ENCODE results near the gene CD52. TPM values are rescaled to one million over a fixed set of nuclear protein-coding genes. Genes with fewer than 3 reads are reported as not detected.

The CD52 gene
- total RNA-seq, 4 donors from 2014 or later: 1.9 to 22.1 (median 9.4) TPM

- no peak for DNase-seq
- peak overlapping the region; percentile 99 to 100 (median 99) for H3K27ac ChIP-seq
- TF ChIP-seq CTCF (IDR thresholded peaks at IDR 0.05) (no peak), POLR2A (IDR thresholded peaks at IDR 0.05) (peak in 2 of 4 donors; percentile 10 to 23)
- peaks cover 0 to 30% (median 0%) of the 10 kb centered on the region in 3 donors for H3K36me3 ChIP-seq
- H3K4me3 ChIP-seq: peak overlapping the region; percentile 80 to 99 (median 94)
- 24 to 28% methylated on average over 4 to 5 of the region's 9 CpGs for WGBS, 2 donors
- intact Hi-C loops (cut with DNase I): no loop called here
- peaks cover 57 to 93% (median 65%) of the 10 kb centered on the region in 3 donors for H3K4me1 ChIP-seq
- no peaks in the 10 kb centered on the region for H3K9me3 ChIP-seq
- H3K27me3 ChIP-seq: no peaks in the 10 kb centered on the region
Measured at GRCh38 chr1:26278724-26279455, 38.9 kb upstream of the CD52 start.

GRCh38 chr1:26279456-26280332, 38.1 kb upstream of the CD52 start, which contains the start of gene SH3BGRL3:
TSS of gene SH3BGRL3 (plus strand) at chr1:26280086. CDS start at chr1:26280156, 70 bp downstream.
- intact Hi-C loops (cut with DNase I): loop anchor here (5.0 kb wide), 1 partner anchor 43 kb away; no protein-coding TSS in a partner anchor
- WGBS, 2 donors: 0% methylated on average over 11 of the region's 66 CpGs; no CpG with 5 or more reads in 1 of the 2 donors

GRCh38 chr1:26280333-26281042, 37.3 kb upstream of the CD52 start:
- no peak for DNase-seq
- peak overlapping the region; percentile 99 to 100 (median 99) for H3K27ac ChIP-seq
- WGBS, 2 donors: 10 to 12% methylated on average over 7 to 14 of the region's 20 CpGs
- H3K4me1 ChIP-seq: peaks cover 67 to 96% (median 73%) of the 10 kb centered on the region in 3 donors
- H3K36me3 ChIP-seq: peaks cover 0 to 35% (median 0%) of the 10 kb centered on the region in 3 donors
- TF ChIP-seq CTCF (IDR thresholded peaks at IDR 0.05) (no peak), POLR2A (IDR thresholded peaks at IDR 0.05) (no peak)
- peak overlapping the region; percentile 80 to 99 (median 94) for H3K4me3 ChIP-seq
- H3K27me3 ChIP-seq: no peaks in the 10 kb centered on the region
- intact Hi-C loops (cut with DNase I): loop anchor here (5.0 kb wide), 1 partner anchor 42 kb away; no protein-coding TSS in a partner anchor
- H3K9me3 ChIP-seq: no peaks in the 10 kb centered on the region

More at GRCh38 chr1:26279456-26280332, 38.1 kb upstream of the CD52 start, which contains the start of gene SH3BGRL3:
- no peaks in the 10 kb centered on the region for H3K9me3 ChIP-seq
- DNase-seq: no peak
- peak within 1 kb of the TSS; percentile 99 to 100 (median 99) for H3K27ac ChIP-seq
- peaks cover 0 to 35% (median 0%) of the 10 kb centered on the region in 3 donors for H3K36me3 ChIP-seq
- TF ChIP-seq POLR2A (IDR thresholded peaks at IDR 0.05) (peak in 3 of 4 donors; percentile 80 to 98 (median 96)), CTCF (IDR thresholded peaks at IDR 0.05) (peak in 4 of 6 experiments; percentile 15 to 53 (median 27))
- H3K4me1 ChIP-seq: peaks cover 65 to 96% (median 73%) of the 10 kb centered on the region in 3 donors
- peak within 1 kb of the TSS; percentile 80 to 99 (median 94) for H3K4me3 ChIP-seq
- H3K27me3 ChIP-seq: no peaks in the 10 kb centered on the region

GRCh38 chr1:26281091-26281958, 36.4 kb upstream of the CD52 start:
- whole genome bisulfite sequencing, 2 donors: 61 to 83% methylated on average over 2 to 3 of the region's 5 CpGs
- intact Hi-C loops (cut with DNase I): loop anchor here (5.0 kb wide), 1 partner anchor 41 kb away; no protein-coding TSS in a partner anchor
- TF ChIP-seq CTCF (IDR thresholded peaks at IDR 0.05): no peak
- TF ChIP-seq POLR2A (IDR thresholded peaks at IDR 0.05): no peak
- Histone ChIP-seq H3K4me1 (peaks cover 59 to 96% (median 65%) of the 10 kb centered on the region in 3 donors), H3K4me3 (peak overlapping the region in 3 of 4 donors; percentile 91 to 99 (median 98)), H3K36me3 (peaks cover 0 to 35% (median 0%) of the 10 kb centered on the region in 3 donors), H3K27me3 (no peaks in the 10 kb centered on the region), H3K9me3 (no peaks in the 10 kb centered on the region), H3K27ac (peak overlapping the region; percentile 99 to 100 (median 99))
- no peak for DNase-seq
